Measurements from ENCODE around the gene FGGY. TPM values are rescaled to one million over a fixed set of nuclear protein-coding genes. Genes with fewer than 3 reads are reported as not detected.

Gene FGGY
- total RNA-seq, 1 donor from 2014 or later: 24.3 TPM

DNA sequence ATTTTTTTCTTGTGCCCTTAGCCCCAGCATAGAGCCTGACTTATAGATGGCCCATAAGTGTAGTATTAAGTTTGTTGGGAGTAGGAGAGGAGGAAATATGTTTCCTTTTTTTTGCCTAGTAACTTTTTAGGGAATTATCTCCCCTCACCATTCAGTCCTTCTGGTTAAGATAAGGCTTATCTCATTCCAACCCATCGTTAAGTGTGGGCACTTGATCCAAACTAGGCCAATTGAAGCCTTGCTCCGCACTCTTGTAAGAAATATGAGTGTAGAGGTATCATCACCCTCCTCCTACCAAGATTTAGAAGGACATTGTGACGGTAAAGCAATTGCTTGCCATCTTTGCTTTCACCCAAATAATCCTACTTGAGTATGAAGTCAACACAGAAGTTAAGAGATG is 8.8 kb upstream of the FGGY start:
- no peak overlapping the region for H3K4me3 ChIP-seq (ENCODE audit: low read depth, low read length)
- no peak for DNase-seq (ENCODE audit: low read depth)
- TF ChIP-seq, protein P1, sequence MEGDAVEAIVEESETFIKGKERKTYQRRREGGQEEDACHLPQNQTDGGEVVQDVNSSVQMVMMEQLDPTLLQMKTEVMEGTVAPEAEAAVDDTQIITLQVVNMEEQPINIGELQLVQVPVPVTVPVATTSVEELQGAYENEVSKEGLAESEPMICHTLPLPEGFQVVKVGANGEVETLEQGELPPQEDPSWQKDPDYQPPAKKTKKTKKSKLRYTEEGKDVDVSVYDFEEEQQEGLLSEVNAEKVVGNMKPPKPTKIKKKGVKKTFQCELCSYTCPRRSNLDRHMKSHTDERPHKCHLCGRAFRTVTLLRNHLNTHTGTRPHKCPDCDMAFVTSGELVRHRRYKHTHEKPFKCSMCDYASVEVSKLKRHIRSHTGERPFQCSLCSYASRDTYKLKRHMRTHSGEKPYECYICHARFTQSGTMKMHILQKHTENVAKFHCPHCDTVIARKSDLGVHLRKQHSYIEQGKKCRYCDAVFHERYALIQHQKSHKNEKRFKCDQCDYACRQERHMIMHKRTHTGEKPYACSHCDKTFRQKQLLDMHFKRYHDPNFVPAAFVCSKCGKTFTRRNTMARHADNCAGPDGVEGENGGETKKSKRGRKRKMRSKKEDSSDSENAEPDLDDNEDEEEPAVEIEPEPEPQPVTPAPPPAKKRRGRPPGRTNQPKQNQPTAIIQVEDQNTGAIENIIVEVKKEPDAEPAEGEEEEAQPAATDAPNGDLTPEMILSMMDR (conservative IDR thresholded peaks at IDR 0.05; ENCODE audit: low read depth, low read length): no peak

DNA sequence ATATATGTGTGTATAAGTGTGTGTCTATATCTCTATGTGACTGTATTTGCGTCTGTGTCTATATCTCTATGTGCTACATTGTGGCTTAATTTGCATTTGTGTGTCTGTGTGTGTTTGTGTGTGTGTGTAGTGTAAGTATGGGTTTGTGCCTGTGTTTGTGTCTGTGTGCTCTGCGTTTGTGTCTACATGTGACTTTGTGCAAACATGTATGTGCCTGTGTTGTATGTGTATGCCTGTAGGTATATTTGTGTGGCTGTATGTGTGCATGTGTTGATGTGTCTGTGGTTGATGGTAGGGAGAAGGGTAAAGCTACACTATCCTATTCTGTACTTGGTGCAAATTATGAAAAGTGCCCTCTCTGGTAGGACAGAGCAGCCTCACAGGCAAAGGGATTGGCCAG is 7.3 kb upstream of the FGGY start:
- no peak for DNase-seq (ENCODE audit: low read depth)
- TF ChIP-seq, protein P1 (conservative IDR thresholded peaks at IDR 0.05; ENCODE audit: low read depth, low read length): no peak
- no peak overlapping the region for H3K4me3 ChIP-seq (ENCODE audit: low read depth, low read length)

DNA sequence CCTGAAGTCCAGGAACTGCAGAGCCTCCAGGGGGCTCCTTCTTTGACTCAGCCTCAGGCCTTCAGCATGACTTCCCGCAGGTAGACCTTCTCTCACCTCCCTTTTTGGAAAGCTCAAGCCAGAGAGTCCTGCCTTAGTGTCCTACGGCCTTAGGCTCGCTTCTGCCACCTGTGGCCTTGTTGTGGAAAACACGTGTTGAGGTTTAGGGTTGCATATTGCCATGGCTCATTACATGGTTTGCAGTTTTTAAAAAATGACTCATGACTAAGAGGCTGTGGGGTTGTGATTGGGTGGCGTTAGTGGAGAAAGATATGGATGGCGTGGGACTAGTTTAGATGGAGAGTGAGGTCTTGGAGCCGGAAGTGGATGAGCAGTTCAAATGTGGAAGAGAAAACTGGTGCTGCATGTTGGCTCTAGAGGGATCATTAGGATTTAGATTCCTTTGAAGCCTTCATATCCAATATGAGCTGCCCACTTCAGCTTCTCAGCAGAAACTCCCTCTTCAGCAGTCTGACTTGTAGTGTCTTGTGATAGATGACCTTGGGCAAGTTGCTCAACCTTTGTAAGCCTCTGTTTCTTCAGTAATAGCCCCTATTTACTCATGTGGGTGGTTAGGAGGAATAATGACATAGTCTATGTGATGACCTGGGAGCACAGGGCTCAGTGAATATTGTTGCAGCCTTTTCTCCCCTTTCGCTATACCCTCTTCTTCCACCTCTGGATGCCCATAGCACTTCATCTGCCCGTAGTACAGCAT is 6.5 kb upstream of the FGGY start:
- DNase-seq (ENCODE audit: low read depth): no peak
- no peak overlapping the region for H3K4me3 ChIP-seq (ENCODE audit: low read depth, low read length)
- TF ChIP-seq, protein P1 (conservative IDR thresholded peaks at IDR 0.05; ENCODE audit: low read depth, low read length): peak; percentile 70

DNA sequence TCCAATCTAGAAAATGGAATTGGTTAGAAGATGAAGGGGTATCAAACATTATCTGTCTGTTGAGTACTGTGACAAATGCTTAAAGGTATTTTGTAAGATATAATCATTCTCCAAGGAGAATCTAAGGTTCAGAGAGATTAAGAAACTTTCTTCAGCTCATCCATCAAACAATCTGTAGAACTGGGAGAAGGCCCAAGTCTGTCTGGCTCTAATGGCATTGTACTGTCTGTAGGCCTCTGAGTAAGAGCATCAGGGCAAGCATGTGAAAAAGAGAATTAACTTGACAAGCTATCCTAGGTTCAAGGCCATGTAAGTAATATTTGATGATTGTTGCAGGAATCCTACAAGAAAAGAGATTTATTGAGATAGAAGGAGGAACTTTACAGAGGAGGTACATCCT is 5.3 kb upstream of the FGGY start:
- TF ChIP-seq, protein P1 (conservative IDR thresholded peaks at IDR 0.05; ENCODE audit: low read depth, low read length): no peak
- no peak for DNase-seq (ENCODE audit: low read depth)
- H3K4me3 ChIP-seq (ENCODE audit: low read depth, low read length): no peak overlapping the region

DNA sequence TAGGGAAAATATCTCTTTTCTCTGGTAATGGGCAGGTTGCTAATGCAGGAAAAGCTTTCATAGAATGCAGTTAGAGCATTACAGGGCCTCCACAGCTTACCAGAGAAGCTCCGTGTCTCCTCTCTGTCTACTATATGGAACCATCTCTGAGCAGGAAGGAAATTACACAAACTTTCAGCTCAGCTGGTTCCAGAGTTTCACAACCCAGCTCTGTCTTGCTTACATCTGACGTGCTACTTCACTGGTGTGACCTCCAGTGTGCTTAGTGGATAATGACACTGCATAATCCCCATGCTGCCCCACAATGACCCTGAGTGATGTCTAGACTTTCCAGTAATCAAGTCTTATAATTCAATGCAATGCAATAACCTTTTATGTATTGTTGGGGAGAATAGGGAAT is 4.3 kb upstream of the FGGY start:
- TF ChIP-seq, protein P1 (conservative IDR thresholded peaks at IDR 0.05; ENCODE audit: low read depth, low read length): peak; percentile 31
- H3K4me3 ChIP-seq (ENCODE audit: low read depth, low read length): no peak overlapping the region
- DNase-seq (ENCODE audit: low read depth): no peak

DNA sequence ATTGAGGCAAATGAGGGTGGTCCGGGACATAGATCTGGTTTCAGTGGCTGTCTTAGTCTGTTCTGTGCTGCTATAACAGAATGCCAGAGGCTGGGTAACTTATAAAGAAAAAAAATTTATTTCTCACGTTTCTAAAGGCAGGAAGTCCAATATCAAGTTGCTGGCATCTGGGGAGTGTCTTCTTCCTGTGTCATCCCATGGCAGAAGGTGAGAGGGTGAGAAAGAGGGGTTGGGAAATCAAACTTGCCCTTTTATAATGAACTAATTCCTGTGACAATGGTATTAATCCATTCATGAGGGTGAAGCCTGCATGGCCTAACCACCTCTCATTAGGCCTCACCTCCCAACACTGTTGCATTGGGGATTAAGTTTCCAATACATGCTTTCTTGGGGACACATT is 3.7 kb upstream of the FGGY start:
- TF ChIP-seq, protein P1 (conservative IDR thresholded peaks at IDR 0.05; ENCODE audit: low read depth, low read length): no peak
- H3K4me3 ChIP-seq (ENCODE audit: low read depth, low read length): no peak overlapping the region
- no peak for DNase-seq (ENCODE audit: low read depth)

DNA sequence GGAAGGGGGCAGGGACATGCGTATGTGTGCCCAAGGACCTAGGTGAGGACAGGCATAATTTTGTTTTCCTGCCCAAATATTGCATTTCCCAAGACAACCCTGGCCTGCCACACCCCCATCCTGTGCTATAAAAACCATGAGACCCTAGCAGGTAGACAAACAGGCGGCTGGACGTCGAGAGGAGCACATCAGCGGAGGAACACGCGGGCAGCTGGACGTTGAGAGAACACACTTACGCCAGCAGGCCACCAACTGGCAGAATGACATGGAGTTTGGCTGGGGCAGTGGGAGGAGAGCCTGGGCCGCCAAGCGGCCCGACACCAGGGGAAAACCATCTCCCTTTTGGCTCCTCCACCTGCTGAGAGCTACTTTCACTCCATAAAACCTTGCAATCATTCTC is 3.0 kb upstream of the FGGY start:
- no peak for DNase-seq (ENCODE audit: low read depth)
- H3K4me3 ChIP-seq (ENCODE audit: low read depth, low read length): no peak overlapping the region
- TF ChIP-seq, protein P1 (conservative IDR thresholded peaks at IDR 0.05; ENCODE audit: low read depth, low read length): no peak
